MM.1S (cell line): ENCODE results near the gene ZNF227.
A peak's percentile ranks its signal among the peaks of the same experiment; 100 is the strongest.
"Not testable (repeated sequence)": the region's sequence is repeated elsewhere in the genome, so short reads cannot be mapped to it uniquely, and the experiment has no call there.

Experiments
- DNase-seq: peaks from one replicate; pipeline ENCODE4 v3.0.0-alpha.2; 2015
- H2AFZ ChIP-seq: fragments of 300-600 bp; sonication (generic); 2 replicates; pipeline ENCODE4 v1.6.0; 2016; ENCODE audit warnings: antibody characterized with exemption, low read length
- H3F3A ChIP-seq: fragments of 300-600 bp; sonication (generic); 2 replicates; pipeline ENCODE4 v1.6.1; 2016; ENCODE audit warnings: mild to moderate bottlenecking, antibody characterized with exemption, low read length, moderate library complexity, mixed read lengths; ENCODE audit not compliant: insufficient read depth
- H3K27ac ChIP-seq: fragments of 300-600 bp; sonication (generic); 2 replicates; pipeline ENCODE4 v1.5.1; 2016; ENCODE audit warnings: mild to moderate bottlenecking, low read length
- H3K27me3 ChIP-seq: fragments of 300-600 bp; sonication (generic); replicated peaks from 2 replicates; pipeline ENCODE4 v1.6.0; 2016; ENCODE audit warnings: low read length; ENCODE audit not compliant: insufficient read depth
- H3K36me3 ChIP-seq: fragments of 300-600 bp; sonication (generic); replicated peaks from 2 replicates; pipeline ENCODE4 v1.6.1; 2016; ENCODE audit warnings: mild to moderate bottlenecking, low read length, mixed read lengths; ENCODE audit not compliant: insufficient read depth
- H3K4me1 ChIP-seq: fragments of 300-600 bp; sonication (generic); 2 replicates; pipeline ENCODE4 v1.6.1; 2016; ENCODE audit warnings: low read length, mixed read lengths
- H3K4me2 ChIP-seq: fragments of 300-600 bp; sonication (generic); 2 replicates; pipeline ENCODE4 v1.6.0; 2016; ENCODE audit warnings: low read depth, low read length
- H3K4me3 ChIP-seq: fragments of 300-600 bp; sonication (generic); 2 replicates; pipeline ENCODE4 v1.5.1; 2016; ENCODE audit warnings: low read length, mixed read lengths
- H3K79me2 ChIP-seq: fragments of 300-600 bp; sonication (generic); 2 replicates; pipeline ENCODE4 v1.6.1; 2016; ENCODE audit warnings: mixed run types, low read length, mixed read lengths
- H3K9ac ChIP-seq: fragments of 300-600 bp; sonication (generic); 2 replicates; pipeline ENCODE4 v1.6.1; 2016; ENCODE audit warnings: low read length, mixed read lengths
- H3K9me2 ChIP-seq: fragments of 300-600 bp; sonication (generic); replicated peaks from 2 replicates; pipeline ENCODE4 v1.6.1; 2016; ENCODE audit warnings: mild to moderate bottlenecking, low read length, mixed read lengths; ENCODE audit not compliant: insufficient read depth
- H3K9me3 ChIP-seq: fragments of 300-600 bp; sonication (generic); replicated peaks from 2 replicates; pipeline ENCODE4 v1.6.1; 2016; ENCODE audit warnings: mild to moderate bottlenecking, low read length, mixed read lengths; ENCODE audit not compliant: insufficient read depth
- H4K20me1 ChIP-seq: fragments of 300-600 bp; sonication (generic); 2 replicates; pipeline ENCODE4 v1.6.1; 2016; ENCODE audit warnings: mild to moderate bottlenecking, low read length, moderate library complexity, mixed read lengths; ENCODE audit not compliant: insufficient read depth
- CTCF ChIP-seq: fragments of 300-600 bp; sonication (generic); IDR thresholded peaks from 2 replicates; pipeline ENCODE4 v1.5.1; 2016; ENCODE audit warnings: antibody characterized with exemption, low read length, mixed read lengths
- EZH2 ChIP-seq: fragments of 300-600 bp; sonication (generic); optimal IDR thresholded peaks from 2 replicates; pipeline ENCODE3; 2017; ENCODE audit warnings: low read depth, mild to moderate bottlenecking, antibody characterized with exemption, low read length, mixed read lengths
- EZH2phosphoT487 ChIP-seq: fragments of 300-600 bp; sonication (generic); IDR thresholded peaks from 2 replicates; pipeline ENCODE4 v1.6.1; 2018; ENCODE audit warnings: antibody characterized with exemption, low read length

Gene ZNF227

GRCh38 chr19:44204772-44205171 is 7.6 kb upstream of the ZNF227 start:
- TF ChIP-seq CTCF, result no peak

GRCh38 chr19:44207126-44207803 is 5.1 kb upstream of the ZNF227 start:
- Histone ChIP-seq H3K27me3 (no peaks in the 10 kb centered on the region), H3K9ac (peak overlapping the region; percentile 40; the same call in 1 of the 2 replicates), H2AFZ (peak overlapping the region; percentile 77), H3K36me3 (no peaks in the 10 kb centered on the region), H4K20me1 (no peaks in the 10 kb centered on the region), H3K79me2 (no peaks in the 10 kb centered on the region), H3K4me3 (peak overlapping the region; percentile 87), H3K9me2 (no peaks in the 10 kb centered on the region), H3K4me2 (peak overlapping the region; percentile 77), H3F3A (no peaks in the 10 kb centered on the region), H3K4me1 (no peaks in the 10 kb centered on the region), H3K27ac (no peak overlapping the region), H3K9me3 (no peaks in the 10 kb centered on the region)
- DNase-seq, result peak; percentile 93
- no peak for TF ChIP-seq EZH2phosphoT487
- TF ChIP-seq EZH2, result no peak
- TF ChIP-seq CTCF, result no peak

More at GRCh38 chr19:44204772-44205171, 7.6 kb upstream of the ZNF227 start:
- Histone ChIP-seq H3K4me2 (no peak overlapping the region), H3K79me2 (no peaks in the 10 kb centered on the region), H2AFZ (no peak overlapping the region), H3K27me3 (no peaks in the 10 kb centered on the region), H3F3A (no peaks in the 10 kb centered on the region), H3K27ac (no peak overlapping the region), H3K4me3 (no peak overlapping the region), H3K4me1 (no peaks in the 10 kb centered on the region), H3K36me3 (no peaks in the 10 kb centered on the region), H3K9me2 (no peaks in the 10 kb centered on the region), H3K9me3 (no peaks in the 10 kb centered on the region), H4K20me1 (no peaks in the 10 kb centered on the region), H3K9ac (no peak overlapping the region)
- DNase-seq, result no peak

GRCh38 chr19:44212866-44213346 is 574 bp downstream of the ZNF227 start:
- peak overlapping the region; percentile 97 for H2AFZ ChIP-seq
- H3K9me3 ChIP-seq, result no peaks in the 10 kb centered on the region
- no peaks in the 10 kb centered on the region for H3F3A ChIP-seq
- H4K20me1 ChIP-seq, result no peaks in the 10 kb centered on the region
- H3K4me3 ChIP-seq, result peak overlapping the region; percentile 89
- no peaks in the 10 kb centered on the region for H3K27me3 ChIP-seq
- peaks cover 10% of the 10 kb centered on the region; the same call in 1 of the 2 replicates for H3K4me1 ChIP-seq
- no peak overlapping the region for H3K27ac ChIP-seq
- peaks cover 14% of the 10 kb centered on the region for H3K79me2 ChIP-seq
- TF ChIP-seq EZH2phosphoT487, result no peak
- TF ChIP-seq EZH2, result no peak
- no peak for TF ChIP-seq CTCF
- H3K36me3 ChIP-seq, result peaks cover 11% of the 10 kb centered on the region
- H3K9me2 ChIP-seq, result no peaks in the 10 kb centered on the region
- peak overlapping the region; percentile 69; the same call in 1 of the 2 replicates for H3K9ac ChIP-seq
- peak overlapping the region; percentile 56 for H3K4me2 ChIP-seq
- peak; percentile 15 for DNase-seq

- H3K4me1 ChIP-seq, H3K4me3 ChIP-seq, H3K9me3 ChIP-seq, H3K27me3 ChIP-seq, H3K79me2 ChIP-seq, H4K20me1 ChIP-seq, H3K9me2 ChIP-seq, DNase-seq, H2AFZ ChIP-seq, H3K4me2 ChIP-seq, H3F3A ChIP-seq, H3K27ac ChIP-seq, H3K9ac ChIP-seq: not testable (repeated sequence)
- H3K36me3 ChIP-seq, result peaks cover 10% of the 10 kb centered on the region
Measured at GRCh38 chr19:44219926-44220325, 7.6 kb downstream of the ZNF227 start.

- H3K4me3 ChIP-seq, H3F3A ChIP-seq, DNase-seq, H2AFZ ChIP-seq, H3K4me1 ChIP-seq, H3K4me2 ChIP-seq, H3K9me3 ChIP-seq, H3K27ac ChIP-seq, H3K27me3 ChIP-seq, H3K79me2 ChIP-seq, H4K20me1 ChIP-seq, H3K9me2 ChIP-seq, H3K9ac ChIP-seq: not testable (repeated sequence)
- H3K36me3 ChIP-seq, result peaks cover 10% of the 10 kb centered on the region
Measured at GRCh38 chr19:44220761-44221160, 8.4 kb downstream of the ZNF227 start.
